ENCODE results near the gene MISP3.

Gene MISP3

DNA sequence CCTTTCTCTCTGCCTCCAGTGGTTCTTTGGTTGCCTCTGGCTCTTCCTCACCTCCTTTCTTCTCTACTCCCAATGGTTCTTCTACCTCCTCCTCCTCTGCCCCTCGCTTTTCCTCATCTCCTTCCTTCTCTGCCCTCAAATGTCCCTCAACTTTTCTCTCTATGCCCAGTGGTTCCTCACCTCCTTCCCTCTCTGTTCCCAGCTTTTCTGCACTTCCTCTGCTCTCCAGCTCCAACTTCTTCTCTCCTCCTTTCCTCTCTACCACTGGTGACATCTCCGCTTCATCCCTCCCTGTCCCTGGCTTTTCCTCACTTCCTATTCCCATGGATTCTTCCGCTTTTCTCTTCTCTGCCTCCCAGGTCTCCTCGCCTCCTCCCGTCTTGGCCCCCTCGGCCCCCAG lies 18.5 kb upstream of the MISP3 start:
- DNase-seq: no peak

DNA sequence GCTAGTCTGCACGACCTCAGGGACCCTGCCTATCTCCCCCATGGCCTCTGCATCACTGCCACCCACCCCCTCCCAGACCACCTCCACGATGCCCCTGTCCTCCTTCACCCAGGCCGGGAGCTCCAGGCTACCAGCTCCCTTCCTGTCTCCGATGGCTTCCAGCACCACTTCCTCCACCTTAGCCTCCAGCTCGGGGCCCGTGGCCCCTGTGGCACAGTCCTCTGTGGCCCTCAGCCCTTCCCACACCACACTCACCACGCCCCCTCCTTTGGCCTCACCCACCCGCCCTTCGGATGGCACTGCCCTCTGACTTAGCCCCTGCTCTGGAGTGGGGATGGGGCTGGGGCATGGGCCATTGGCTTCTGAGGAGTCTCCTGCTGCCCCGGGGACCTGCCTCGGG lies 17.9 kb upstream of the MISP3 start:
- no peak for DNase-seq

DNA sequence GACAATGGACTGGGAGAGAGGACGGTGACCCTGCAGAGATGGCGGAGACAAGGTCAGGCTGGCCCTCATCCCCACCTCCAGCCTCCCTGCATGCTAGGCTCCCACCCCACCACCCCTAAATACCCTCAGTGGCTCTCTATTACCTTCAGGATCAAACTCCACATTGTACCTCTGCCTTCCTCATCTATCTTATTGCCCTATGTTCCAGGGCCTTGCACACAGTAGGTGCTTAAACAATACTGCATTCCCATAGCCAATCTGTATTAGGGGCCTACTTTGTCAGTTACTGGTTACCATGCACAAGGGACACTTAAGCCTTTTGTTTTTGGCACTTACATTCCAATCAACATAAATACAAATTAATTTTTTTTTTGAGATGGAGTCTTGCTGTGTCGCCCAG lies 17.2 kb upstream of the MISP3 start:
- DNase-seq: no peak

DNA sequence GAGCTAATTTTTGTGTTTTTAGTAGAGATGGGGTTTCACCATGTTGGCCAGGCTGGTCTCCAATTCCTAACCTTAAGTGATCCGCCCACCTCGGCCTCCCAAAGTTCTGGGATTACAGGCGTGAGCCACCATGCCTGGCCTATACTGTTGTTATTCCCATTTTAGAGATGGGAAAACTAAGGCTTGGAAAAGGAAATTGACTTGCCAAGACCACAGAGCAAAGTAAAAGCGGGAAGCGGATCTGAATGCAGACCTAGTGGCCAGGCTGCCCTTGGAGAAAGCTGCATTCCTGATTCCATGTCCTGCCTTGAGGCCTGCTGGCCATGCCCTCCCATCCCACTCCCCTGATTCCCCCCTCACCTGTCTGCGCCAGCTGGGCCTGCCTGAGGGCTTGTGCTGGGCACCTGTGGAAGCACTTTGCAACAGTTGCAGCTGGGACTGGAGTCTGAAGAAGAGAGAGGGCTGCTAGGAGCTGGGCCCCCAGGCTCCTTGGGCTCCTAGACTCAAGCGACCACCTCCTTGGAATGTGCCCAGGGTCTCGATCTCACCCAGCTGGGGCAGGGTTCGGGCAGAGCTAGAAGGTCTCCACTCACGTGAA lies 16.4 kb upstream of the MISP3 start:
- no peak for DNase-seq

DNA sequence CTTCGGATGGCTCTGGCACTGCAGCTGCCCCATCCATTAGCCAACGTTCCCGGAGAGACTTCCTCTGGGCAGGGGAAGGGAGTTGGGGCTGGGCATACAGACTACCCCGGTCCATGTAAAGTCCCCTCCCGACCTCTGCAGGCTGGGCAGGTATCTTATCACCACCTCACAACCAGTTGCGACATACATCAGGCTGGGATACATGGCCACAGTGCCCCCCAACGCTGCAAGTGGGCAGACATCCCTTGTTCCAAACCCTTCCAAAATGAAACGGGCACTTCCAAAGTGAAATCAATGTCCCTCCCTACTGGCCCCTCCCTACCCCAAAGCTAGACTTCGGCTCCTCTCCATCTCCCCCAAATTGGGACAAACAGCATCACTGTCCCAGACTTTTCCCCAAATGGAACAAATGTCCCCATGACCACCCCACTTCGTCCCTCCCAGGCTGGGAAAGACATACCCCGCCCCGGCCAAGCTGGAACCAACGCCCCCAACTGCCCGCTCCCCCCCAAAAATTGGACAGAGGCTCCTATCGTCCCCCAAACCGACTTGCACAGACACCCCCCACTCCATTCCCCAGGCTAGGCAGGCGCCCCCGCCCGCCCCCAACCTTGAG lies 15.7 kb upstream of the MISP3 start:
- no peak for DNase-seq

DNA sequence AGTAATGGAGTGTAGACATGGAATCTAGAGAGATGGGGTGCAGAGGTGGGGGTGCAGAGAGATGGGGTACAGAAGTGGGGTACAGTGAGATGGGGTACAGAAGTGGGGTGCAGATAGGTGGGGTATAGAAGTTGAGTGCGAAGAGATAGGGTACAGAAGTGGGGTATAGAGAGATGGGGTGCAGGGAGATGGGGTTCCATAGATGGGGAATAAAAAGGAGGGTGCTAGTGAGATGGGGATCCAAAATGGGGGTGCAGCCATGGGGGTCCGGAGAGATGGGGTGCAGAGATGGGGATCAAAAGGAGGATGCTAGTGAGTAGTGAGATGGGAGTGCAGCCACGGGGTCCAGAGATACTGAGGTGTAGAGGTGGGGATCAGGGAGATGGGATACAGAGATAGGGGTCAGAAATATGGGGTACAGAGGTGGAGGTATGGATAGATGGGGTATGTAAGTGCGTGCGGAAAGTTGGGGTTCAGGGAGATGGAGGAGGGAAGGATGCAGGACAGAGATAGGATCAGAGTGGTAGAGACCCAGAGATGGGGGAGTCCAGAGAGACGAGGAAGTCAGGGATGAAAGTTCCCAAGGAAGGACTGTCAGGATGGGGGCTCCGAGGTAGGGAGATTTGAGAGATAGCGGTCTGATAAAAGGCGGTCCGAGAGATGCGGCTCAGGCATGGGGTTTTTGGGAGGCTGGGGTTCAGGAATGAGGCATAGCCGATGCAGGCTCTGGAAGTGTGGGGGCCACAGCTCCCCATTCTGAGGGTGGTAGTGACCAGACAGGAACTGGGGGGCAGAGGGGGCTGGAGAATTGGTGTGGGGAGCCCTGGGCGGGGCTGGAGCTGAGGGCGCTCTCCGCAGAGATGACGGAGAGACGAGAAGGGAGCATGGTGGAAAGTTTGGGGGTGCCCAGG lies 14.1 kb upstream of the MISP3 start:
- DNase-seq: no peak

DNA sequence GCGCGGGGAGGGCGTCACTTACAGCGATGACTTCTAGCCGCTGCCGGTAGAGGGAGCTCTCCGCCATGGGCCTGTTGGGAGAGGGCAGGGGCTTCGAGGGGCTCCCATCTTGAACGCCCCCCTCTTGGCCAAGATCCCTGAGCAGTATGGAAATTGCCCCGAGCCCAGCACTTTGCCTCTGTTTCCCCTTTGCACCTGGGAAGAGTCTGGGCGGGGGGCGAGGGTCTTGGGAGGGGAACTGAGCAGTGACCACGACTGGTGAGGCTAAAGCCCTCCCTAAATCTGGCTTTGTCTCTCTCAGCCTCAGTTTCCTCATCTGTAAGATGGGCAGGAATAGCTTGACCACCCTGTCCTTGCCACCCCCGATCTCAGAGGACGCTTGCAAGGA lies 13.5 kb upstream of the MISP3 start:
- no peak for DNase-seq

DNA sequence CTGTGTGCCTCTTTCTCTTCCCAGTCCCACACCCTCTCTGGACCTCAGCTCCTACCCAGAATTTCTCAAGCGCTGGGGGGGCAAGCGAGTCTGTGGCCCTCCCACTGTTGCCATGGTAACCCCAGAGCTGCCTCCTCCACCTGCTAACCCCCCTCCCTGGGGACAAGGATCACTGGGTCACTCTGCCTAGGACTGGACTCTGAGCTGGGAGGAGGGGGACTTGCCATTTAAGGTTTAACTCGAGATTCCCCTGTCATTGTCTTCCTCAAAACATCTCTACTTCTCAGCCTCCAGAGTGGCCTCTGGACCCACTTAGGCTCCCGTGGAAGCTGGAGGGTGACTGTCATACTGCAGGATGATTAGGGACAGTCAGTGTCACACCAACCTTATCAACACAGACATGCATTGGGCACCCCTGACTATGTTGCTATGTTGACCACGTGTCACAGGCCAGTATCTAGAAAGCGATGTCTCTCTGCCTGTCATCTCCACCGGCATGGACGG lies 12.9 kb upstream of the MISP3 start:
- DNase-seq: no peak

GRCh38 chr19:14061081-14061749 lies 11.4 kb upstream of the MISP3 start:
- DNase-seq: no peak

- no peak for DNase-seq
Observed at GRCh38 chr19:14061751-14062557, 10.6 kb upstream of the MISP3 start, which contains the start of gene PALM3. PALM3 (minus strand) TSS chr19:14062076; CDS start chr19:14061980, 96 bp downstream.

- DNase-seq: no peak
Observed at GRCh38 chr19:14062558-14062855, 10.1 kb upstream of the MISP3 start.

DNA sequence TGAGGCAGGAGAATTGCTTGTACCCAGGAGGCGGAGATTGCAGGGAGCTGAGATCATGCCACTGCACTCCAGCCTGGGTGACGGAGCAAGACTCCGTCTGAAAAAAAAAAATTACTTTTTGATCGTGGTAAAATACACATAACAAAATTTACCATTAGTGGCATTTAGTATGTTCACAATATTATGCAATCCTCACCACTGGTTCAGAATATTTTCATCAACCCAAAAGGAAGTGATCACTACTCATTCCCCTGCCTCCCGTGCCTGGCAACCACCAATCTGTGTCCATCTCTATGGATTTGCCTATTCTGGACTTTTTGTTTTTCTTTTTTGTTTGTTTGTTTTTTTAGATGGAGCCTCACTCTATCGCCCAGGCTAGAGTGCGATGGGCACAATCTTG lies 9.5 kb upstream of the MISP3 start:
- no peak for DNase-seq

GRCh38 chr19:14066134-14066533 lies 6.5 kb upstream of the MISP3 start:
- no peak for DNase-seq

DNA sequence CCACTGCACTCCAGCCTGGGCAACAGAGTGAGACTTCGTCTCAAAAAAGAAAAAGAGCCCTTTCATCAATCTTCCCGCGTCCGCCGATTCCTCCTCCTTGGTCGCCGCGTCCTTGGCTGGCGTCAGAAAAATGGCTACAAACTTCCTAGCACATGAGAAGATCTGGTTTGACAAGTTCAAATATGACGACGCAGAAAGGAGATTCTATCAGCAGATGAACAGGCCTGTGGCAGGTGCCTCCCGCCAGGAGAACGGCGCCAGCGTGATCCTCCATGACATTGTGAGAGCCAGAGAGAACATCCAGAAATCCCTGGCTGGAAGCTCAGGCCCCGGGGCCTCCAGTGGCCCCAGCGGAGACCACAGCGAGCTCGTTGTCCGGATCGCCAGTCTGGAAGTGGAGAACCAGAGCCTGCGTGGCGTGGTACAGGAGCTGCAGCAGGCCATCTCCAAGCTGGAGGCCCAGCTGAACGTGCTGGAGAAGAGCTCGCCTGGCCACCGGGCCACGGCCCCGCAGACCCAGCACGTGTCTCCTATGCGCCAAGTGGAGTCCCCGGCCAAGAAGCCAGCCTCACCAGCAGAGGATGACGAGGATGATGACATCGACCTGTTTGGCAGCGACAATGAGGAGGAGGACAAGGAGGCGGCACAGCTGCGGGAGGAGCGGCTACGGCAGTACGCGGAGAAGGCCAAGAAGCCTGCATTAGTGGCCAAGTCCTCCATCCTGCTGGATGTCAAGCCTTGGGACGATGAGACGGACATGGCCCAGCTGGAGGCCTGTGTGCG lies 2.1 kb upstream of the MISP3 start:
- DNase-seq: no peak

DNA sequence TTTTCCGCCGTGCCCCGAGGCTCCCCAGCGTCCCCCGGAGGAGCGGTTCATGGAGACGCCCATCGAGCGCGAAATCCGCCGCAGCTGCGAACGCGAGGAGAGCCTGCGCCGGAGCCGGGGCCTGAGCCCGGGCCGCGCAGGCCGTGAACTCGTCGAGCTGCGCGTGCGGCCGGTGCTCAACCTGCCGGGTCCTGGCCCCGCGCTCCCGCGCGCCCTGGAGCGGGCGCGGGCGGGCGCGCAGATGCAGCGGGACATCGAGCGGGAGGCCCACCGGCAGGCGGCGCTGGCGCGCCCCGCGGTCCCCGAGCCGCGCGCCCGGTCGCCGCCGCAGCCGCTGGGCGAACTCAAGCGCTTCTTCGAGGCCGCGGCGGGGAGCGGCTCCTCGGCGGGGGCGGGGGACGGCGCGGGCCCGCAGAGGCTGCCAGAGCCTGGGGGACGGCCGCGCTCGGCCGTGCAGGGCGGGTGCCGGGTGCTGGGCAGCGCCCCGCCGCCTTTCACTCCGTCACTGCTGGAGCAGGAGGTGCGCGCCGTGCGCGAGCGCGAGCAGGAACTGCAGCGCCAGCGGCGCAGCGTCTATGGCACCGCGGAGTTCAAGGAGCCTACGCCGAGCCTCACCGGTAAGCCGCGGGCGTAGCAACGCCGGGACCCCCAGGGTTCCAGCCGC lies 807 bp downstream of the MISP3 start:
- DNase-seq: peak; percentile 69

- peak; percentile 47 for DNase-seq
Observed at GRCh38 chr19:14073925-14074838, 1.6 kb downstream of the MISP3 start.

GRCh38 chr19:14078411-14078810 lies 5.8 kb downstream of the MISP3 start:
- DNase-seq: no peak

GRCh38 chr19:14080887-14081796 lies 8.6 kb downstream of the MISP3 start:
- DNase-seq: peak; percentile 98

Data from DMS79 treated with DMSO at 0.1 percent for 48 hours (cell line).